ENCODE results near the gene TBC1D7.

TBC1D7 gene

GRCh38 chr6:13275435-13275989 lies 52.8 kb downstream of the TBC1D7 start:
- TF ChIP-seq EP300 (IDR thresholded peaks at IDR 0.05; ENCODE audit: borderline replicate concordance), result no peak
- no peak for TF ChIP-seq MAX (IDR thresholded peaks at IDR 0.05)

- TF ChIP-seq TAF1 (IDR thresholded peaks at IDR 0.05; ENCODE audit: low read depth) (no peak), EP300 (IDR thresholded peaks at IDR 0.05; ENCODE audit: borderline replicate concordance) (no peak), CREB1 (IDR thresholded peaks at IDR 0.05; ENCODE audit: low read depth) (no peak), REST (IDR thresholded peaks at IDR 0.05; ENCODE audit: low read depth) (no peak), MAX (IDR thresholded peaks at IDR 0.05) (no peak), USF1 (IDR thresholded peaks at IDR 0.05) (no peak), EGR1 (IDR thresholded peaks at IDR 0.05) (no peak), YY1 (IDR thresholded peaks at IDR 0.05; ENCODE audit: low read depth) (no peak), RAD21 (IDR thresholded peaks at IDR 0.05; ENCODE audit: low read depth) (no peak), NFIC (IDR thresholded peaks at IDR 0.05) (no peak), TEAD4 (IDR thresholded peaks at IDR 0.05) (no peak), ZBTB7A (IDR thresholded peaks at IDR 0.05; ENCODE audit: low read depth) (no peak), FOXM1 (IDR thresholded peaks at IDR 0.05; ENCODE audit: borderline replicate concordance, low read depth) (no peak), TCF12 (IDR thresholded peaks at IDR 0.05; ENCODE audit: low read depth) (no peak), CEBPB (IDR thresholded peaks at IDR 0.05) (no peak)
These were observed 53.5 kb downstream of the TBC1D7 start for GRCh38 chr6:13274707-13275434.

GRCh38 chr6:13273931-13274706 lies 54.2 kb downstream of the TBC1D7 start:
- TF ChIP-seq EGR1 (IDR thresholded peaks at IDR 0.05) (no peak), NFIC (IDR thresholded peaks at IDR 0.05) (no peak), RAD21 (IDR thresholded peaks at IDR 0.05; ENCODE audit: low read depth) (no peak), USF1 (IDR thresholded peaks at IDR 0.05) (no peak), FOXM1 (IDR thresholded peaks at IDR 0.05; ENCODE audit: borderline replicate concordance, low read depth) (no peak), REST (IDR thresholded peaks at IDR 0.05; ENCODE audit: low read depth) (no peak), EP300 (IDR thresholded peaks at IDR 0.05; ENCODE audit: borderline replicate concordance) (no peak), YY1 (IDR thresholded peaks at IDR 0.05; ENCODE audit: low read depth) (no peak), TEAD4 (IDR thresholded peaks at IDR 0.05) (no peak), ZBTB7A (IDR thresholded peaks at IDR 0.05; ENCODE audit: low read depth) (no peak), CREB1 (IDR thresholded peaks at IDR 0.05; ENCODE audit: low read depth) (no peak), TCF12 (IDR thresholded peaks at IDR 0.05; ENCODE audit: low read depth) (no peak), TAF1 (IDR thresholded peaks at IDR 0.05; ENCODE audit: low read depth) (no peak), MAX (IDR thresholded peaks at IDR 0.05) (no peak), CEBPB (IDR thresholded peaks at IDR 0.05) (no peak)

GRCh38 chr6:13273202-13273930 lies 55.0 kb downstream of the TBC1D7 start:
- TF ChIP-seq FOXM1 (IDR thresholded peaks at IDR 0.05; ENCODE audit: borderline replicate concordance, low read depth), result no peak
- TF ChIP-seq EGR1 (IDR thresholded peaks at IDR 0.05), result no peak
- TF ChIP-seq TCF12 (IDR thresholded peaks at IDR 0.05; ENCODE audit: low read depth), result no peak
- no peak for TF ChIP-seq RAD21 (IDR thresholded peaks at IDR 0.05; ENCODE audit: low read depth)
- no peak for TF ChIP-seq USF1 (IDR thresholded peaks at IDR 0.05)
- no peak for TF ChIP-seq ZBTB7A (IDR thresholded peaks at IDR 0.05; ENCODE audit: low read depth)
- TF ChIP-seq EP300 (IDR thresholded peaks at IDR 0.05; ENCODE audit: borderline replicate concordance), result no peak
- no peak for TF ChIP-seq TEAD4 (IDR thresholded peaks at IDR 0.05)
- TF ChIP-seq NFIC (IDR thresholded peaks at IDR 0.05), result no peak
- TF ChIP-seq MAX (IDR thresholded peaks at IDR 0.05), result no peak
- no peak for TF ChIP-seq CEBPB (IDR thresholded peaks at IDR 0.05)
- no peak for TF ChIP-seq YY1 (IDR thresholded peaks at IDR 0.05; ENCODE audit: low read depth)
- TF ChIP-seq TAF1 (IDR thresholded peaks at IDR 0.05; ENCODE audit: low read depth), result no peak
- no peak for TF ChIP-seq CREB1 (IDR thresholded peaks at IDR 0.05; ENCODE audit: low read depth)
- no peak for TF ChIP-seq REST (IDR thresholded peaks at IDR 0.05; ENCODE audit: low read depth)
